SK-N-SH treated with all-trans-retinoic acid at 6 μM for 48 hours (cell line): ENCODE results near the gene CSTF3.

Source experiments
- ARNTL ChIP-seq: fragments of 450-650 bp; formaldehyde crosslinking; IDR thresholded peaks from 2 replicates; pipeline ENCODE4 v1.5.0; 2020; ENCODE audit warnings: low read depth, mild to moderate bottlenecking, moderate library complexity, borderline replicate concordance
- ESRRG ChIP-seq: fragments of 250-450 bp; sonication (Bioruptor Pico); IDR thresholded peaks from 2 replicates; pipeline ENCODE4 v1.6.1; 2021; ENCODE audit warnings: mild to moderate bottlenecking

DNA sequence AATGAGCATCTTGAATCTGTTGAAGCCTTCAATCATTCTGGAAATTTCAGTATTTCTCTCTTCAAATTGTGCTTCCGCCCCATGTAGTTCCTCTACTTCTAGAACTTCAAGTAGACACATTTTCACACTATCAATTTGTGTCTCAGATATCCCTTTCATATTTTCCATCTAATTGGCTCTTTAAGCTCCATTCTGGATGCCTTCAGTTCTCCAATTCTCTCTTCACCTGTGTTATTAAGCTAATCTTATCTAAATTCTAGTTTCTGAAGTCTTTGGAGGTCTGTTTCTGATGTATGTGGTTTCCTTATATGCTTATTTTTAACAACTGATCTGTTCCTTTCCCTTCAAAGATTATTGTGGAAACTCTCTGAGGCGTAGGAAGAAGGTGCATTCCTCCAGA lies 36.3 kb downstream of the CSTF3 start:
- no peak for TF ChIP-seq ESRRG (CRISPR knock-in tag)
- TF ChIP-seq ARNTL = no peak
